GM19240 (cell line): Measurements from ENCODE around the gene GGTLC2.

Experiments used
- DNase-seq: peaks from one replicate; pipeline ENCODE4 v3.0.0; 2011; ENCODE audit warnings: low spot score; ENCODE audit not compliant: insufficient read length

Gene GGTLC2

DNA sequence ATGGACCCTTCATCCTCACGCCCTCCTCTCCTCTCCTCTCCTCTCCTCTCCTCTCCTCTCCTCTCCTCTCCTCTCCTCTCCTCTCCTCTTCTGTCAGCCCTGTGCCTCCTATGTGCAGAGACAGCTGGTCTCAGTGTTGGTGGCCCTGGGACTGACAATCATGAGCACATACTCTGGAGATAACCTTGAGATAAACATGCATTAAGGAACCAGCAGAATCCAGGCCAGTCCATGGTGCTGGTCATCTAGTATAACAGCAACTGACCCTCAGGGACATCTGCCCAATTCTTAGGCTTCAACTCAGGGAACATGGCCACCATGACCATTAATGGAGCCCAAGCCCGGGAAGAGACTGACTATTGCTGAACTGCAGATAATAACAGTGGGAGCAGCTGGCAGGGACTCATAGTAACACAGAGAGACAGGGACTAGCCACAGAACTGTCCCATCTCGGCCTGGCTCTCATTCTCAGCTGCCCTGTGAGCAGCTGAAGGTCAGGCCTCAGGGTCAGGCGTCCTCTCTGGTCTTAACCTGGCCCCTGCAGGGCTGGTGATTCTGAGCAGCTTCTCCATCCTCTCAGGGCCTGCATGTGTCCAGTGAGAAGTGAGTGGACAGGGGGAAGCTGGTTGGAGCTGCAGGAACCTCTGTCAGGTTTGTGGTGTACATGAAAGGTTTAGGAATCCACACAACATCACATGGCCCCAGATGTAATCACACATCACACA is 45.4 kb downstream of the GGTLC2 start:
- no peak for DNase-seq

- no peak for DNase-seq
Measured at GRCh38 chr22:22691055-22691454, 46.6 kb downstream of the GGTLC2 start.

- no peak for DNase-seq
Measured at GRCh38 chr22:22691716-22692701, 47.6 kb downstream of the GGTLC2 start.

DNA sequence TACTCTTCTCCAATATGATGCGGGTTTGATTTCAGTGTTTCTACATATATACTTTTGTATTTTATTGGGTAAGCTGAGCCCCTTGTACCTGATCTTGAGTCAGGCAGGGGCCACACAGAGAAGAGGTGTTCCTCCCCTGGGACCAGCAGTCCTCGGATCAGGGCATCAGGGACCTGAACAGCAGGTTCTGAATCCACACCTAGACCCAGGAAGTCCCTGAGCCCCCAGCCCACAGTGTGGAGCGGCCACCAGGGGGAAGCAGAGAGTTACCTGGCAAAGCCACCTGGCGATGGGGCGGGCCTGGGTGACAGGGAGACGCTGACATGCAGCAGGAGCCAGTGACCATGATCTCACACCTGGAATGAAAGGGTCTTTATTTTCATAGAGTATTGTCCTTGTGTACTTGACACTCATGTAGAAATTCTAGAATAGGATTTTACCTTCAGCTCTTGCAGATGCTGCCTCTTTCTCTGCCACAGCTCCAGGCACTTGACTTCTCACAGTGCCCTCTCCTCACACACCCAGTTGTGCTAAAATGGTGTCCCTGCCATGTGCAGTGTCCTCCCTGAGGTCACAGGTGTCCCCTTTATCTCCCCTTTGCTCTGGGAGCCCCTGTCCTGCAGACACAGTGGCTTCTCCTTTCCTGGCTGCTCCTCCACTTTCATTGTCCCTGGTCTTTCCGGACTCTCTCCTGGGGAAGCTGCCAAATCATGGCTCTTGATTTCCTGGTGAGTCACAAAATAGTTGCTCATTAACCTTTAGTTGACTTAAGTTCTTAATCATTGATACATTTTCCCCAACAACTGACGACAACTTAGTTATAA is 48.5 kb downstream of the GGTLC2 start:
- DNase-seq, result peak; percentile 29

DNA sequence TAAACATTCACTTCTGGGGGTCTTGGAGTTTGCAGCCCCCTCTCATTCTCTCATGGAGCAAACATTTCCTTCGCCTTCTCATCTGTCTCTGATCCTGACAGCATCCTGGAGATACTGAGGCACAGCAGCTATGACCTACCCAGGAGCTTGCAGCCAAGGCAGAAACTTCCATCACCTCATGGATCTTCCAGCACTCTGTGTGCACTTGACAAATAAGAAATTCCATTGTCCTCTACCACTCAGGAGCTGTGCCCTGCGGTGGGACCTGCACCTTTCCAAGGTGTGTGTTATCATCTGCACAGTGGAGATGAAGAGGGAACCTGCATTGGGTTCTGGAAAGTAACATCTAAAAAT is 49.1 kb downstream of the GGTLC2 start:
- no peak for DNase-seq

GRCh38 chr22:22694106-22694505 is 49.7 kb downstream of the GGTLC2 start:
- DNase-seq, result no peak

- no peak for DNase-seq
Measured at GRCh38 chr22:22696104-22696503, 51.7 kb downstream of the GGTLC2 start.
